Sigmoid colon (tissue), 7 donors: ENCODE measurements around the gene SDC1. TPM values are rescaled to one million over a fixed set of nuclear protein-coding genes. Genes with fewer than 3 reads are reported as not detected.

Experiments used
- DNase-seq: peaks from one replicate; pipeline ENCODE4 v3.0.0-alpha.2; 2019
- H3K27ac ChIP-seq, 4 donors: fragments of 200-600 bp; sonication (generic); one replicate each; pipeline ENCODE4 v1.5.1; 2016 to 2019; ENCODE audit warnings: mild to moderate bottlenecking in 1 of 4
- H3K27me3 ChIP-seq, 3 donors: fragments of 200-600 bp; sonication (generic); one replicate each; pipeline ENCODE4 v1.5.1; 2019; ENCODE audit warnings: mild to moderate bottlenecking in 1 of 3
- H3K36me3 ChIP-seq, 4 donors: fragments of 200-600 bp; sonication (generic); one replicate each; pipeline ENCODE4 v1.5.1; 2016 to 2019
- H3K4me1 ChIP-seq, 4 donors: fragments of 200-600 bp; sonication (generic); one replicate each; pipeline ENCODE4 v1.5.1; 2017 to 2019
- H3K4me3 ChIP-seq, 4 donors: fragments of 200-600 bp; sonication (generic); one replicate each; pipeline ENCODE4 v1.5.1; 2017 to 2019; ENCODE audit warnings: mild to moderate bottlenecking in 2 of 4, moderate library complexity in 1 of 4
- H3K9me3 ChIP-seq, 4 donors: fragments of 200-600 bp in 3 of 4; sonication (generic) in 3 of 4; one replicate each; pipeline versions ENCODE4 v1.5.1 to v1.6.1; 2013 to 2019
- CTCF ChIP-seq, 4 experiments: fragments of 450-650 bp in 3 of 4; fragments of 200-600 bp in 1 of 4; IDR thresholded peaks; one replicate each; pipeline ENCODE4 v1.5.1; 2016 to 2019; ENCODE audit warnings: antibody characterized with exemption in 4 of 4, mild to moderate bottlenecking in 3 of 4, moderate library complexity in 2 of 4
- EP300 ChIP-seq, 4 donors: sonication (generic); formaldehyde crosslinking; IDR thresholded peaks; one replicate each; pipeline ENCODE4 v1.6.1; 2017; ENCODE audit warnings: antibody characterized with exemption in 4 of 4
- POLR2A ChIP-seq, 2 donors: fragments of 450-650 bp; IDR thresholded peaks; one replicate each; pipeline ENCODE4 v1.6.1; 2016; ENCODE audit warnings: antibody characterized with exemption in 2 of 2, mild to moderate bottlenecking in 2 of 2, moderate library complexity in 2 of 2
- POLR2AphosphoS5 ChIP-seq, 4 donors: sonication (generic); formaldehyde crosslinking; IDR thresholded peaks; one replicate each; pipeline ENCODE4 v1.6.1; 2017; ENCODE audit warnings: antibody characterized with exemption in 4 of 4
- WGBS, 2 donors: extraction: QIAGEN DNeasy Blood & Tissue Kit; methylation state at CpG; one replicate each; pipeline ENCODE4 v1.1.7; 2013; 5-methylcytosine and 5-hydroxymethylcytosine counted together
- intact Hi-C: fragments of 100-400 bp; cut with DNase I; formaldehyde crosslinking; loops from one replicate; pipeline ENCODE4 v1.15.1; 2023
- polyA plus RNA-seq, 3 donors: library from polyadenylated mRNA; stranded (reverse); fragments of 200-250 nt; gene quantifications; one replicate each; pipeline ENCODE4 v1.2.3, GENCODE V29; 2013
- total RNA-seq, 4 donors: library from RNA; depleted of rRNA; stranded (reverse); fragments of >200 nt; gene quantifications; one replicate each; pipeline ENCODE4 v1.1.0, GENCODE V29; 2016
- donor health status: healthy with polysubstance abuse.
- donor health status: Bipolar disorder and iron deficiency.
- donor health status: healthy.

Gene SDC1
- total and polyA plus RNA-seq, 7 donors: 0.33 to 104 (median 8.0) TPM; not detected in 1

DNA sequence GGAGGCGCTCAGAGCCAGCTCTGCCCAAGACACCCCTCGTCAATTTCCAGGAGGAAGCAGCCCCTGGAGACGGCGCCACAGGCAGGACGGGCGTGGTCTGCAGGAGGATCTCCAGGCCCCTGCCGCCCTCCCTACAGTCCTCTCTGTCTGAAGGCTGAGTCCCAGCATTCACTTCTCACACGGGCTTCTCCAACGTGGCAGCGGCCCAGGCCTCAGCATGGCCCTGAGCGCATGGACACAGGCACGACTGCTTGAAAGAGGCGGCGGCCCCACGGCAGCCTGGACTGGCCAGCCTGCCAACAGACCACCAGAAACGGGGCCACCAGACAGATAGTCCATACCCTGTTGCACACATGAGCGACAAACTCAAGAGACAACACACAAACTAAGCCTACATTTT, 23.3 kb downstream of the SDC1 start:
- no peak for DNase-seq
- TF ChIP-seq CTCF (IDR thresholded peaks at IDR 0.05) (no peak), EP300 (IDR thresholded peaks at IDR 0.05) (no peak)
- H3K27me3 ChIP-seq: no peaks in the 10 kb centered on the region
- H3K4me3 ChIP-seq: no peak overlapping the region
- WGBS, 2 donors: 84 to 88% methylated on average over 17 of the region's 17 CpGs
- H3K36me3 ChIP-seq: no peaks in the 10 kb centered on the region
- no peaks in the 10 kb centered on the region for H3K9me3 ChIP-seq
- intact Hi-C loops: no loop called here
- H3K27ac ChIP-seq: no peak overlapping the region
- no peaks in the 10 kb centered on the region for H3K4me1 ChIP-seq

DNA sequence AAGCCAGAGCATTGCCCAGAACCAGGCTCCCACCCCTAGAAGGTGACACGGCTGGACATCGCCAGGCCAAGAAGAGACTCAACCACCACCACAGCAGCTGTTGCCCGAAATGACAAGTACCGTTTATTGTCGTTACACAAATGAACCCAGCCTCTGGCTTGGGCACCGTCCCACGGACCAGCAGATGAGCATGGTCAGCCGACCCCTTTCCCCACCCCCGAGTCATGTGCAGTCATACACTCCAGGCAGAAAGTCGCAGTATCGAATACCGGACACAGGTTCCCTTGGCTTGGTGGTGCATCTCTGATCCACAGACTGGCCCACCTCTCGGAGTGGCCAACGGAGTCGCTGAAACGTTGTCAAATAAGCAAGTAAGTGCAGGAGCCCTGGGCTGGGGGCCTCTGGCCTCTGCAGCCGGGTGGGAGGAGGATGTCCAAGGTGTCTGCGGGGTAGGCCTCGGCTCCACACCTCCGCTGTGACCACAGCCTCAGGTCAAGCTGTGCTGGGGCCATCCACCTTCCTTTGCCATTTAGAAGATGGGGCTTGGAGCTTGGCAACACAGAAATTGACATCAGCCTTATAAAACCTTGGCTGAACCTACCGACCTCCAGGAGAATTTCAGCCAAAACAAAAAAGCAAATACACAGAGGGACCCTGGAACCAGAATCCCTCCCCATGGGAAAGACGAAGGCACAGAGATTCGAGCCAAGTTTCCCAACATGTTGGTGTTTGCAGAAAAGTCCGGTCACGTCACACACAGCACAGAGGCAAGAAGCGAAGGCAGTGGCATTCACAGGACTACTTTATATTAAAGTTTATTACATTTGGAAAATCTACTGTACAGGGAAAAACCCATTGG, 24.0 kb downstream of the SDC1 start:
- DNase-seq: no peak
- TF ChIP-seq POLR2AphosphoS5 (IDR thresholded peaks at IDR 0.05) (no peak), POLR2A (IDR thresholded peaks at IDR 0.05) (no peak), CTCF (IDR thresholded peaks at IDR 0.05) (no peak), EP300 (IDR thresholded peaks at IDR 0.05) (no peak)
- no peak overlapping the region for H3K27ac ChIP-seq
- no peaks in the 10 kb centered on the region for H3K27me3 ChIP-seq
- intact Hi-C loops: no loop called here
- no peak overlapping the region for H3K4me3 ChIP-seq
- no peaks in the 10 kb centered on the region for H3K4me1 ChIP-seq
- WGBS, 2 donors: 90 to 93% methylated on average over 26 of the region's 26 CpGs
- H3K36me3 ChIP-seq: no peaks in the 10 kb centered on the region
- H3K9me3 ChIP-seq: no peaks in the 10 kb centered on the region

- WGBS, 2 donors: 69 to 87% methylated on average over 6 of the region's 6 CpGs
- Histone ChIP-seq H3K9me3 (no peaks in the 10 kb centered on the region), H3K4me3 (no peak overlapping the region), H3K36me3 (no peaks in the 10 kb centered on the region), H3K27me3 (no peaks in the 10 kb centered on the region), H3K27ac (no peak overlapping the region), H3K4me1 (no peaks in the 10 kb centered on the region)
- intact Hi-C loops: no loop called here
- DNase-seq: no peak
- no peak for TF ChIP-seq POLR2AphosphoS5 (IDR thresholded peaks at IDR 0.05)
- TF ChIP-seq POLR2A (IDR thresholded peaks at IDR 0.05): no peak
- no peak for TF ChIP-seq EP300 (IDR thresholded peaks at IDR 0.05)
- no peak for TF ChIP-seq CTCF (IDR thresholded peaks at IDR 0.05)
Measured at GRCh38 chr2:20199633-20200270, 25.2 kb downstream of the SDC1 start.

GRCh38 chr2:20198796-20199632, 25.9 kb downstream of the SDC1 start:
- intact Hi-C loops: no loop called here
- Histone ChIP-seq H3K4me3 (no peak overlapping the region), H3K27ac (no peak overlapping the region), H3K9me3 (no peaks in the 10 kb centered on the region), H3K27me3 (no peaks in the 10 kb centered on the region), H3K4me1 (no peaks in the 10 kb centered on the region), H3K36me3 (no peaks in the 10 kb centered on the region)
- TF ChIP-seq POLR2AphosphoS5 (IDR thresholded peaks at IDR 0.05) (no peak), EP300 (IDR thresholded peaks at IDR 0.05) (no peak), POLR2A (IDR thresholded peaks at IDR 0.05) (no peak), CTCF (IDR thresholded peaks at IDR 0.05) (no peak)
- DNase-seq: no peak
- WGBS, 2 donors: 45 to 74% methylated on average over 14 of the region's 14 CpGs
